ENCODE data around the gene LAX1.

Gene LAX1

DNA sequence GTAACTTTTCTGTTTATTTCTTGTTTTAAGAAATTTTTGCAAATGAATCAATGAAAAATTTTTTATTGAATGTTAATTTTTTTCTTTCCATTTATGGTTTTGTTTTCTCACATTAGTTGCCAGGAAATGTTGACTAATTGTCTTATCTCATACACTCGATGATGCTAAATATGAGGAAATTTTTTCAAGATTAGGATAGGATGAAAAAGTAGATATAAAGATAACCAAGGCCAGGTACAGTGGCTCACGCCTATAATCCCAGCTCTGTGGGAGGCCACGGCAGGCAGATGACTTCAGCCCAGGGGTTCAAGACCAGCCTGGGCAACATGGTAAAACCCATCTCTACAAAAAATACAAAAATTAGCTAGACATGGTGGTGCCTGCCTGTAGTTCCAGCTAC, 12.6 kb downstream of the LAX1 start:
- ChIA-PET CTCF (interaction anchor here (0.7 to 1.6 kb wide), 3 partner anchors 14 to 1418 kb away, joined by 3 to 7 read pairs (median 3); no protein-coding TSS in a partner anchor), POLR2A (ENCODE audit: low non-redundant PET) (no interaction called here)
- H3K27ac ChIP-seq: no peak overlapping the region
- TF ChIP-seq, protein P1, sequence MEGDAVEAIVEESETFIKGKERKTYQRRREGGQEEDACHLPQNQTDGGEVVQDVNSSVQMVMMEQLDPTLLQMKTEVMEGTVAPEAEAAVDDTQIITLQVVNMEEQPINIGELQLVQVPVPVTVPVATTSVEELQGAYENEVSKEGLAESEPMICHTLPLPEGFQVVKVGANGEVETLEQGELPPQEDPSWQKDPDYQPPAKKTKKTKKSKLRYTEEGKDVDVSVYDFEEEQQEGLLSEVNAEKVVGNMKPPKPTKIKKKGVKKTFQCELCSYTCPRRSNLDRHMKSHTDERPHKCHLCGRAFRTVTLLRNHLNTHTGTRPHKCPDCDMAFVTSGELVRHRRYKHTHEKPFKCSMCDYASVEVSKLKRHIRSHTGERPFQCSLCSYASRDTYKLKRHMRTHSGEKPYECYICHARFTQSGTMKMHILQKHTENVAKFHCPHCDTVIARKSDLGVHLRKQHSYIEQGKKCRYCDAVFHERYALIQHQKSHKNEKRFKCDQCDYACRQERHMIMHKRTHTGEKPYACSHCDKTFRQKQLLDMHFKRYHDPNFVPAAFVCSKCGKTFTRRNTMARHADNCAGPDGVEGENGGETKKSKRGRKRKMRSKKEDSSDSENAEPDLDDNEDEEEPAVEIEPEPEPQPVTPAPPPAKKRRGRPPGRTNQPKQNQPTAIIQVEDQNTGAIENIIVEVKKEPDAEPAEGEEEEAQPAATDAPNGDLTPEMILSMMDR (conservative IDR thresholded peaks at IDR 0.05; ENCODE audit: low read depth): no peak
- DNase-seq (ENCODE audit: low spot score): no peak

GRCh38 chr1:203778146-203778545, 13.2 kb downstream of the LAX1 start:
- POLR2A ChIA-PET (ENCODE audit: low non-redundant PET): no interaction called here
- TF ChIP-seq, protein P1 (conservative IDR thresholded peaks at IDR 0.05; ENCODE audit: low read depth): no peak
- no peak for DNase-seq (ENCODE audit: low spot score)
- H3K27ac ChIP-seq: no peak overlapping the region
- CTCF ChIA-PET: interaction anchor here (0.7 kb wide), 1 partner anchor 64 kb away, joined by 3 read pairs; no protein-coding TSS in a partner anchor

DNA sequence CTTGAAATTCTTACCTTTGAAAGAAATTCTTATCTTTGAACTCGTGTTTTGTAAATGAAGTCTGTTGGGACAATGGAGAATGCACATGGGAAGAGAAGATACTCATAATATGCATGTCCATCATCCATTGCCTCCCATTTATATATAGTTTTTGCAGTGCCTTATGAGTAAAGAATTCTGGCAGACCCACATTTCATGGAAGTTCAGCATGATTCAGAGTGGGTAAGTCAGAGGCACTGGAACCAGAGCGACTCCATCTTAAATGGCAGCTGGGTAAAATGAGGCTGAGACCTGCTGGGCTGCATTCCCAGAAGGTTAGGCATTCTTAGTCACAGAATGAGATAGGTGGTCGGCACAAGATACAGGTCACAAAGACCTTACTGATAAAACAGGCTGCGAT, 13.8 kb downstream of the LAX1 start:
- CTCF ChIA-PET: no interaction called here
- DNase-seq (ENCODE audit: low spot score): no peak
- H3K27ac ChIP-seq: no peak overlapping the region
- POLR2A ChIA-PET (ENCODE audit: low non-redundant PET): no interaction called here
- TF ChIP-seq, protein P1 (conservative IDR thresholded peaks at IDR 0.05; ENCODE audit: low read depth): no peak

GRCh38 chr1:203781962-203782361, 17.0 kb downstream of the LAX1 start:
- DNase-seq (ENCODE audit: low spot score): no peak
- ChIA-PET POLR2A (ENCODE audit: low non-redundant PET) (no interaction called here), CTCF (interaction anchor here (1.2 kb wide), 1 partner anchor 12 kb away, joined by 3 read pairs; no protein-coding TSS in a partner anchor)
- TF ChIP-seq, protein P1 (conservative IDR thresholded peaks at IDR 0.05; ENCODE audit: low read depth): no peak
- no peak overlapping the region for H3K27ac ChIP-seq

DNA sequence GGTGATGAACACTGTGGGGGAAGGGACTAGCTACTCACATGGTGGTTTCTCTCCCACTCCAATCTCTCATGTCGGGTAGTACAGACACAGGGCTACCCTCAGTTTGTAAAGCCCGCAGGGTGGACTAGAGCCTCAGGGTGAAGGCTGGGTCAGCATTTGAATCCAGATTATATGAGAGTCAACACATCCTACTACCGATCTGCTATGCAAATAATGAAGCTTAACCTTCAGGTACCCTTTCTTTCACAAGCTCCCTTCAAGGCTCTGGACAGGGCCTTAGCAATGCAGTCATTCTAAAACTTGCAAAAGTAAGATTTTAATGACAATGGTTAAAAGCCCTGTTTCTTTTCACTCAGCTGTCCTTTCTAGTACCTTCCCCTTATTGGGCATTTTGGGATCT, 25.0 kb downstream of the LAX1 start:
- POLR2A ChIA-PET (ENCODE audit: low non-redundant PET): no interaction called here

DNA sequence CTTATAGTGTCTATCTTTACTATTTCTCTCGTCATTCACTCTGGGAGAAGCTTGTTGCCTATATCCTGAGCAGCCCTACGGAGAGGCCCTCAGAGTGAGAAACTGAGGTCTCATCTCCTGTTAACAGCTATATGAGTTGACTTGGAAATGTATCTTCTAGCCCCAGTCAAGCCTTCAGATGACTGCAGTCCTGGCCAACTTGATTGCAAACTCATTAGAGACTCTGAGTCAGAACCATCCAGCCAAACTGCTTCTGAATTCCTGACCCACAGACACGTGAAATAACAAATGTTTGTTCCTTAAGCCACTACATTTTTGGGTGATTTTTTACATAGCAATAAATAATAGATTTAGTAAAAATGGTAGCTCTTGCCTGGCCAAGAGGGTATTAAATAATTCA, 26.5 kb downstream of the LAX1 start:
- TF ChIP-seq, protein P1 (conservative IDR thresholded peaks at IDR 0.05; ENCODE audit: low read depth): no peak
- ChIA-PET CTCF (interaction anchor here (0.6 to 2.1 kb wide), 2 partner anchors 14 to 322 kb away, joined by 3 to 7 read pairs; no protein-coding TSS in a partner anchor), POLR2A (ENCODE audit: low non-redundant PET) (interaction anchor here (0.6 kb wide), 1 partner anchor 159 kb away, joined by 3 read pairs; no protein-coding TSS in a partner anchor)
- DNase-seq (ENCODE audit: low spot score): no peak
- no peak overlapping the region for H3K27ac ChIP-seq

More for the DNA sequence above, 25.0 kb downstream of the LAX1 start:
- DNase-seq (ENCODE audit: low spot score): no peak
- CTCF ChIA-PET: interaction anchor here (1.1 kb wide), 1 partner anchor 37 kb away, joined by 3 read pairs; no protein-coding TSS in a partner anchor
- H3K27ac ChIP-seq: 0 out of 2 replicates have a peak overlapping the region, but pooled peaks have one; percentile 14
- TF ChIP-seq, protein P1 (conservative IDR thresholded peaks at IDR 0.05; ENCODE audit: low read depth): no peak

Data from RWPE1 (cell line).